CD4-positive, alpha-beta T cell treated with Interleukin-1 beta for 1 hour (primary cell): ENCODE data around the gene PRRX1.

ENCODE experiments used
- DNase-seq, 2 donors: peaks; one replicate each; pipeline ENCODE4 v3.0.0-alpha.2; 2020 to 2022

Gene PRRX1

GRCh38 chr1:170692866-170693575 is 29.1 kb downstream of the PRRX1 start:
- DNase-seq, result no peak

GRCh38 chr1:170694172-170694926 is 30.4 kb downstream of the PRRX1 start:
- DNase-seq, result no peak

GRCh38 chr1:170695955-170696590 is 32.1 kb downstream of the PRRX1 start:
- no peak for DNase-seq

GRCh38 chr1:170696591-170697290 is 32.8 kb downstream of the PRRX1 start:
- no peak for DNase-seq

DNA sequence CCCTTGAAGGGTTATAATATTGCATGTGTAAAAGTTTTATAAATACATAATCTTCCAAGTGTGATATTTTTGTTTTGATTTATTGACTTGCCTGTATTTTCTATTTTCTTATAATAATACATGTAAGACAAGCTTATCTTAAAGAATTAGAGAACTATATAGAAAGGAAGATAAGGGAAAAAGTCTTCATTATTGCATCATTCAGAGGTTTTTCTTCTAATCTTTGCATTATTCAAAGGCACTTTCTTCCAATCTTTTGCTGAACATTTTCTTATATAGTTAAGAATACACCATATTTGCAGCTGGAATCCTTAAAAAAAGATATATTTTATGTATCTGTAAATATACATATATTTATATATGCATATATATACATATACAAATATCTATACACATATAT is 33.4 kb downstream of the PRRX1 start:
- no peak for DNase-seq

DNA sequence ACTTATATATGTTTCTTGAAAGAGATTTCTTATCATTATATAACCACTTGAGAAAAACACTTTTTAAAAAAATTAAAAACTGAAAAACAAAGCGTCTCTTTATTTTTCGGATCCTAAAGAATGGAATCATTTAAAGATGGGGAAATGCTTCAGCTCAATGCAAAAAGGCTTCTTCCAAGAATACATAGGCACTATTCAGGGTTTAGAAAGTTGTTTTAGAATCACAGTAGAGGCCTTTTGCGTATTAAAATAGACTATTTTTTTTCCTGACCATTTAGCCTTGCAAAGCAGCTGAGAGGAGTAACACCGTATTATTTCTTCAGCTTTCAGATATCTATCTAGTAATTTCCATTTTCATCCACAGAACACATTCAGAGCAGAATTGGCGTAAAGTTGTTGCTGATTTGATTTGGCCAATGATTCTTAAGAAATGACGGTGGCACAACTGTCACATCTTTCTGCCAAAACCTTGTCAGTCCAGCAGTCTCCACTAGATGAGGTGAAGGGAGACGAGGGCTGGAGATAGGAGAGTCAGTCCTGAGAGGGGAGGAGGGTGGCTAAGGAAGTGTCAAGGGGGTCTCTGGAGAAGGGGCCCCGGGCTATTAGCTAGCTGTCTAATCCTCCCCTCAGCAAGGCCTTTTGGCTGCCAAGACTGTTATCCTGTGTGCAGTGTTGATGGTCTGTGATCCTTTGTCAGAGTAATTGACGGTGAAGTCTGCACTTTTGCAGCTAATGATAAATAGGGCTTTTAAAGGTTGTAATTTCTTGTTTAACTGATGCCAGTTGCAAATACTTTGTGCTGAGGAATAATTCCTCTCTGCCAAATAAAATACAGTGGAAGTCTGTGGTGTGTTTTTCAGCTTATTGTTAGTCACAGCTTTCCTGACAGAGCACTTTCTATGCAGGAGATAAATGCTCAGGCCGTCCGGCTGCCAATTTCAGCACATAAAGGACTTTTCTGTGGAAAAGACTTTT is 34.7 kb downstream of the PRRX1 start:
- no peak for DNase-seq

GRCh38 chr1:170699696-170700095 is 35.8 kb downstream of the PRRX1 start:
- no peak for DNase-seq

DNA sequence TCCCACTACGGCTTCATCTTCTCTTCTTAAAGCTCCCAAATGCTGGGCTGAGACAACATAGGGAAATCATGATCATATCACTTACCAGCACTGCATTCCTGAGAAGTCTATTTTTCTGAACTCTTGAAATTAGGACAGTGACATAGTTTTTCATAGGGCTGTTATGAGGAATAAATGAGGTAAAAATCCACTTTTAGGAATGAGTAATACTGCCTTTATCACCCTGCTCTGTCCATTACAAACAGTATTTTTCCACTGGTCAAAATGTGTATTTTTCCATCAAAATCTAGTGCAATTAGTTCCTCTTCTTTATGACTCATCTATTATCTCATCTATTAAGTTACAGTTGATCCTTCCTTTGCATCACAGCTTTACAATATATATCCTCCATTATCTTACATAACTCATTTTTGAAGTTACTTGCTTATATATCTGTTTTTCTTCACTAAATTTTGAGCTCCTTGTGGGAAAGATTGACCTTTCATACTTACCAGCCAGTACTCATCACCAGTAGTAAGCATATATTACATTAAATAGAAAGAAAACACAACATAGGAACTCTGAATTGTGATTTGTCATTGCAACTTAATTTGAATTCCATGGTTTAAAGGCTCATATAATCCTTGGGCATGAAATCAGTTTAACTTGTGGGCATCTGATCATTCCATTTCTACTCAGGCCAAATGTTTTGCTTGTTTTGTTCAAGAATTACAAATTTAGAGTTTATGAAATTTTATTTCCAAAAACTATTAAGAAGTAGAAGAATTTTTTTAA is 37.1 kb downstream of the PRRX1 start:
- no peak for DNase-seq

DNA sequence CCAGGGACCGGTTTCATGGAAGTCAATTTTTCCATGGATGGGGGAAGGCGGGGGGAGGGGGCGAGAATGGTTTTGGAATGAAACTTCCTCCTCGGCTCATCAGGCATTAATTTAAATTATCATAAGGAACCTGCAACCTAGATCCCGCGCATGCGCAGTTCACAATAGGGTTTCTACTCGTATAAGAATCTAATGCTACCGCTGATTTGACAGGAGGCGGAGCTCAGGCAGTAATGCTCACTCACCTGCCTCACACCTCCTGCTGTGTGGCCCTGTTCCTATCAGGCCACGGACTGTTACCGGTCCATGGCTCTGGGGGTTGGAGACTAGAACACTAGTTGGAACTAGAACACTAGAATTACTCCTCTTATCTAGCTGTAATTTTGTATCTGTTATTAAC is 38.0 kb downstream of the PRRX1 start:
- DNase-seq, result no peak

- DNase-seq, result no peak
Measured at GRCh38 chr1:170703591-170703990, 39.7 kb downstream of the PRRX1 start.

DNA sequence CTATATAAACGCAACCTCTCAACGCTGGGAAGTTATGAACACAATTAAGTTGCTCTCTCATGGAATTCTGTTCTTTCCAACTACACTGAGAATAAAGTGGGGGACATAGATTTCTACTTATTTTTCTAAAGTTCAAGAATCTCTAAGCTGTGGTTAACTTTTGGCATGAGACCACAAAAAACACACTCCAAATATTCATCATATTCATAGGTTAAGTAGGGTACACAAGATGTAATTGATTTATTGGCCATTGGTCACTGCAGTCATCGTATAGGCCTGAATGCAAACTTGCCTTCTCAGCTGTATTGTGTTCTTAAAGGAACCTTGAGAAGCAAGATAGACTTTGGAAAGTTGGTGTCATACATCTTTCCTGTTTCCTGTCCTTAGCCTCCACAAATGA is 40.3 kb downstream of the PRRX1 start:
- DNase-seq, result no peak

GRCh38 chr1:170705981-170706380 is 42.0 kb downstream of the PRRX1 start:
- DNase-seq, result no peak

GRCh38 chr1:170707117-170707516 is 43.2 kb downstream of the PRRX1 start:
- DNase-seq, result no peak

- DNase-seq, result no peak
Measured at GRCh38 chr1:170707959-170708655, 44.2 kb downstream of the PRRX1 start.

GRCh38 chr1:170711682-170712081 is 47.8 kb downstream of the PRRX1 start:
- no peak for DNase-seq

GRCh38 chr1:170714163-170714562 is 50.2 kb downstream of the PRRX1 start:
- no peak for DNase-seq

DNA sequence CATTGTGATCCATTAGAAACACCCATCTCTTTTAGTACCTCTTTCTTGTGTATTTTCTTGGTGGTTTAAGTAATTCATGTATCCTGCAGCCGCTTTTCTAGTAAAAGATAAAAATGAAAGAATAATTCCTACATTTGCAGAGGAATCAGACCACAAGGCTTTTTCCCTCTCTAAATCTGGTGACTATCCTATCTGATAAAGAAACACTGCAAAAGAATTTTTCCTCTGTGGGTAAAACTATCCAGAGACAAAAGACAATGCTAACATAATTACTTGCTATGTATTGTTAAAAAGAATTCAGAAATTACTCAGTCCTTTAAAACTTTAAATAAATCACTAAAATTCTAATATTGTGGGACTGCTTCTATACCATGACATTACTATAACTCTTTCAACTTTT is 51.0 kb downstream of the PRRX1 start:
- no peak for DNase-seq

DNA sequence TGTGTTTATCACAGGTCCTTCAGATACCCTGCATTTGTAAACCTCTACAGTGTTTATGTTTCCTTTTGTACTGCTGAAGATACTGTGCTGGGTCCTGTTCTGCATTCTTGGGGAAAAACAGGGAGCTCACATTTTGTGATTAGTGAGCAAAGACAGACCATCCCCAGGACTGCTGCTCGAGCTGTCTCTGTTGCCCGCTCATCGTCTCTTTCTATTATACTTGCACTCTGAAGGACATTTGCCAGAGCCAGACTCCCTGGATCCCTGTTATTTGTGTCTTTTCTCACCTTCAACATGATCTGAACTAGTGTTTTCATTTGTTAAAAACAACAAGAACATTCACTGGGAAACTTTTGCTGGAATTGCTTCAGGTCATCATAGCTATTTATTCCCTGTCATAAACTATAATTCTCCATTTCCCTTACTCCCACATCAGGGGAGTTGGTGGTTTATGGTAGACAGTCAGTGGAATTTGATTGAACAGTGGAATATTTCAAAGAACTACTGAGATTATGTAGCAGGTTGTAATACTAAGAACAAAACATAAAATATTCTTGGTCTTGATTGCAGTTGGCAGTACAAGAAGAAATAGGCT is 53.0 kb downstream of the PRRX1 start:
- DNase-seq, result no peak

GRCh38 chr1:170720661-170721060 is 56.7 kb downstream of the PRRX1 start:
- no peak for DNase-seq

GRCh38 chr1:170721621-170722020 is 57.7 kb downstream of the PRRX1 start:
- no peak for DNase-seq
